Measurements from ENCODE around the gene LRRC75B. TPM values are rescaled to one million over a fixed set of nuclear protein-coding genes. Genes with fewer than 3 reads are reported as not detected.

LRRC75B gene
- total and polyA plus RNA-seq, 2 donors (not counting 3 experiments of a cell fraction or from before 2014, with no cell fraction given) = 8.9 to 15.0 TPM

DNA sequence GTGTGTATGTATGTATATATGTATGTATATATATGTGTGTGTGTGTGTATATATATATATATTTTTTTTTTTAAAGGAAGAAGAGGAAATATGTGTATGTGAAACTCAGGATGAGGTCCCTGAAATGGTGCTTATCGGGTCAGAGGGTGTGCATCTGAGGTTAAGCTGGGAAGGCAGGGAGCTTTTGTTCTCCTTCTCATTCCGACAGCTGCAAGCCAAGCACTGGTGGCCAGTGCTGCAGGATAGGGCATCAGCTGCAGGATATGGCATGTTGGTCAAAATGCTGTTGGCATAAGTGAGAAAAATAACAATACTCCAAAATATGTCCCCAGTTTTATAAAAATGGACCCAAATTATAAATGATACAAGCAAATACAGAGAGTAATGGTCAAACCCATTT, 29.6 kb downstream of the LRRC75B start:
- Histone ChIP-seq H3K4me1 (ENCODE audit: control insufficient read depth, extremely low read depth, insufficient read depth, low read length) (no peaks in the 10 kb centered on the region), H3K36me3 (ENCODE audit: control insufficient read depth in 2 of 2, extremely low read depth in 1 of 2, insufficient read depth in 2 of 2, low read length in 2 of 2) (peaks cover 16 to 27% of the 10 kb centered on the region in 2 experiments), H2AFZ (ENCODE audit: low read depth, low read length) (no peak overlapping the region), H3K27ac (ENCODE audit: insufficient read depth, low read depth, low read length) (no peak overlapping the region), H3K4me2 (ENCODE audit: insufficient read depth, low read length) (no peak overlapping the region), H3K27me3 (ENCODE audit: control insufficient read depth in 2 of 2, insufficient read depth in 2 of 2, low read length in 2 of 2) (no peaks in the 10 kb centered on the region), H3K9me1 (replicated peaks; ENCODE audit: control insufficient read depth, extremely low read depth, insufficient read depth, low read length) (no peaks in the 10 kb centered on the region), H3K4me3 (replicated peaks in 1 of 3; ENCODE audit: insufficient read depth in 1 of 3, low read depth in 1 of 3, low read length in 3 of 3) (no peak overlapping the region), H3K9ac (replicated peaks; ENCODE audit: extremely low read depth, insufficient read depth, low read length) (no peak overlapping the region), H3K79me2 (ENCODE audit: control insufficient read depth, insufficient read depth, low read length) (peaks cover 85% of the 10 kb centered on the region), H3K9me3 (replicated peaks; ENCODE audit: control insufficient read depth, insufficient read depth, low read length) (no peaks in the 10 kb centered on the region), H4K20me1 (replicated peaks; ENCODE audit: control insufficient read depth, extremely low read depth, insufficient read depth, low read length) (peaks cover 8% of the 10 kb centered on the region)
- no peak for TF ChIP-seq GATA2 (IDR thresholded peaks at IDR 0.05; ENCODE audit: insufficient read depth, insufficient read length, low read depth, low read length)
- no peak for TF ChIP-seq JUN (IDR thresholded peaks at IDR 0.05; ENCODE audit: borderline replicate concordance, insufficient read depth, insufficient read length, low read depth)
- TF ChIP-seq FOS (IDR thresholded peaks at IDR 0.05; ENCODE audit: borderline replicate concordance, insufficient read depth, low read length) = no peak
- TF ChIP-seq POLR2A (IDR thresholded peaks at IDR 0.05; ENCODE audit: low read depth, low read length) = no peak
- TF ChIP-seq MYC (IDR thresholded peaks at IDR 0.05; ENCODE audit: low read depth, low read length) = no peak
- TF ChIP-seq, protein P1, sequence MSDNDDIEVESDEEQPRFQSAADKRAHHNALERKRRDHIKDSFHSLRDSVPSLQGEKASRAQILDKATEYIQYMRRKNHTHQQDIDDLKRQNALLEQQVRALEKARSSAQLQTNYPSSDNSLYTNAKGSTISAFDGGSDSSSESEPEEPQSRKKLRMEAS (IDR thresholded peaks at IDR 0.05; ENCODE audit: insufficient read depth, insufficient read length) = no peak
- TF ChIP-seq EZH2 (IDR thresholded peaks at IDR 0.05; ENCODE audit: borderline replicate concordance, low read depth, low read length, severe bottlenecking) = no peak
- no peak for TF ChIP-seq POLR2AphosphoS5 (IDR thresholded peaks at IDR 0.05; ENCODE audit: insufficient read depth, low read depth, low read length)
- TF ChIP-seq, protein P2, sequence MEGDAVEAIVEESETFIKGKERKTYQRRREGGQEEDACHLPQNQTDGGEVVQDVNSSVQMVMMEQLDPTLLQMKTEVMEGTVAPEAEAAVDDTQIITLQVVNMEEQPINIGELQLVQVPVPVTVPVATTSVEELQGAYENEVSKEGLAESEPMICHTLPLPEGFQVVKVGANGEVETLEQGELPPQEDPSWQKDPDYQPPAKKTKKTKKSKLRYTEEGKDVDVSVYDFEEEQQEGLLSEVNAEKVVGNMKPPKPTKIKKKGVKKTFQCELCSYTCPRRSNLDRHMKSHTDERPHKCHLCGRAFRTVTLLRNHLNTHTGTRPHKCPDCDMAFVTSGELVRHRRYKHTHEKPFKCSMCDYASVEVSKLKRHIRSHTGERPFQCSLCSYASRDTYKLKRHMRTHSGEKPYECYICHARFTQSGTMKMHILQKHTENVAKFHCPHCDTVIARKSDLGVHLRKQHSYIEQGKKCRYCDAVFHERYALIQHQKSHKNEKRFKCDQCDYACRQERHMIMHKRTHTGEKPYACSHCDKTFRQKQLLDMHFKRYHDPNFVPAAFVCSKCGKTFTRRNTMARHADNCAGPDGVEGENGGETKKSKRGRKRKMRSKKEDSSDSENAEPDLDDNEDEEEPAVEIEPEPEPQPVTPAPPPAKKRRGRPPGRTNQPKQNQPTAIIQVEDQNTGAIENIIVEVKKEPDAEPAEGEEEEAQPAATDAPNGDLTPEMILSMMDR (IDR thresholded peaks at IDR 0.05; ENCODE audit: extremely low read depth in 1 of 2, insufficient read depth in 1 of 2, low read depth in 1 of 2, low read length in 2 of 2) = no peak
- dilution Hi-C loops (cut with MboI; ENCODE audit: extremely low pct_ligation_motif_present, low sequenced_read_pairs) (no loop called here), intact Hi-C loops (cut with micrococcal nuclease) (no loop called here)
- BruUV-seq (replicated peaks) = no TSS peak
- POLR2A ChIA-PET = no interaction called here
- no peak for FAIRE-seq
- DNase-seq (ENCODE audit: low read depth, low spot score) = no peak
- CTCF ChIA-PET = no interaction called here
